ENCODE results near the gene MBNL2. TPM values are rescaled to one million over a fixed set of nuclear protein-coding genes. Genes with fewer than 3 reads are reported as not detected.

Gene MBNL2
- total and polyA plus RNA-seq, 10 of the 15 experiments (the other 5 are each of a cell fraction or from before 2014, with no cell fraction given), result 1.6 to 9.7 (median 6.7) TPM

DNA sequence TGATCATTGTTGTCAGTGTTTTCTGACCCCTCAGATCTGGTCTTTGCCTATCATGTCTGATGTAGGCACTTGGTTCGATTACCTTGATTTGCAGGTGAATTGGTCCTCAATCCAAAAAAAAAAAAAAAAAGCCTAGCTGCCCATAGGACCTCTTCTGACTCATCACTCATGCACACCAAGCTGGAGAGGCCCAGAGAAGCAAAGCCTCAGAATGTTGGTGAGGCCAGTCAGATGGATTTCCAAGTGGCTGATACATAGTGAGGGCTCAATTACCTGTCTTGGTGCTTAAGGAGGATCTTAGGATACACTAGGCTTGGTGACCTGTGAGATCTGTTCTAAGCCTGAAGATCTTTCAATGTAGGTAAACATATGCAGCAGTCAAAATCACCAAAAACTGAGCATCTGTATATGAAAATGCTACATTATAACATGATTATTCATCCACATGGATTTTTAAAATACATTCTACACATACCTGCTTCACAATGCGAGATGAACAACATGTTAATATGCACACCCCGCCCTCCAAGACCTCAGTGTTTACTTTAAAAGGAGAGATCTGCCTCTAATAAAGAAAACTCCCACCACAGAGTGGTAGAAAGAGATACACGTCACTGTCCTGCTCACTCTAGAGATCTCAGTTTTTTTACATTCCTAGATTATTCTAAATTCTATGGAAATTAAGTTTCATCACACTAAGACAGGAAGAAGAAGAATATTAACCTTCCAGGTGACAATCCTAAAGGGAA, 132.0 kb downstream of the MBNL2 start:
- H3K9me3 ChIP-seq (replicated peaks; ENCODE audit: control insufficient read depth, insufficient read depth, low read length), result no peaks in the 10 kb centered on the region
- ChIA-PET CTCF (interaction anchor here (1.0 to 10.7 kb wide), 4 partner anchors 10 to 245 kb away, joined by 4 to 96 read pairs (median 6); no protein-coding TSS in a partner anchor), RAD21 (ENCODE audit: unreplicated experiment) (no interaction called here), SMC1A (ENCODE audit: uncharacterized antibody, unreplicated experiment) (interaction anchor here (1.5 to 8.1 kb wide), 3 partner anchors 10 to 244 kb away, joined by 3 to 99 read pairs (median 16); partner anchors contain the start of gene MBNL2), POLR2A (interaction anchor here (0.7 kb wide), 1 partner anchor 41 kb away, joined by 4 read pairs; no protein-coding TSS in a partner anchor)
- no peaks in the 10 kb centered on the region for H3K79me2 ChIP-seq (ENCODE audit: control insufficient read depth, insufficient read depth, low read length)
- H3K9ac ChIP-seq (ENCODE audit: control insufficient read depth, insufficient read depth, low read length), result no peak overlapping the region
- ATAC-seq, result no peak
- no peaks in the 10 kb centered on the region for H3K27me3 ChIP-seq (replicated peaks in 1 of 2; ENCODE audit: control insufficient read depth in 2 of 2, insufficient read depth in 2 of 2, low read length in 1 of 2)
- WGBS (ENCODE audit: insufficient coverage, insufficient replicate concordance, low lambda C conversion rate, missing lambda C conversion rate), result 85% methylated on average over 4 of the region's 4 CpGs
- no peaks in the 10 kb centered on the region for H4K20me1 ChIP-seq (ENCODE audit: control insufficient read depth, insufficient read depth)
- no peaks in the 10 kb centered on the region for H3K36me3 ChIP-seq (ENCODE audit: control insufficient read depth in 2 of 2, insufficient read depth in 2 of 2, low read length in 1 of 2)
- H3K4me3 ChIP-seq, result no peak overlapping the region
- no peak for DNase-seq (ENCODE audit: low read depth, low spot score)
- no peaks in the 10 kb centered on the region for H3K4me1 ChIP-seq (ENCODE audit: control insufficient read depth, insufficient read depth, low read length)
- no TSS peak for BruUV-seq (replicated peaks)
- H3K27ac ChIP-seq (ENCODE audit: control insufficient read depth, insufficient read depth), result no peak overlapping the region
- no peak overlapping the region for H3K4me2 ChIP-seq (ENCODE audit: control insufficient read depth, insufficient read depth)
- intact Hi-C loops (cut with micrococcal nuclease; ENCODE audit: unreplicated experiment), result no loop called here
- TF ChIP-seq KAT2A (conservative IDR thresholded peaks at IDR 0.05; ENCODE audit: control insufficient read depth, low read depth, low read length) (no peak), IKZF2 (IDR thresholded peaks at IDR 0.05) (no peak), PAX5 (IDR thresholded peaks at IDR 0.05; ENCODE audit: borderline replicate concordance, low read depth, low read length) (no peak), TCF12 (IDR thresholded peaks at IDR 0.05; ENCODE audit: low read depth, low read length) (no peak), CBX5 (IDR thresholded peaks at IDR 0.05; ENCODE audit: low read depth) (no peak), NFYA (IDR thresholded peaks at IDR 0.05; ENCODE audit: borderline replicate concordance, low read depth, low read length) (no peak), ZZZ3 (IDR thresholded peaks at IDR 0.05; ENCODE audit: control insufficient read depth, insufficient read length, low read depth) (no peak), ZSCAN29 (IDR thresholded peaks at IDR 0.05) (no peak), BHLHE40 (IDR thresholded peaks at IDR 0.05; ENCODE audit: borderline replicate concordance in 1 of 2, low read depth in 2 of 2, low read length in 1 of 2) (no peak), EGR1 (IDR thresholded peaks at IDR 0.05; ENCODE audit: borderline replicate concordance in 1 of 2, low read depth in 2 of 2, low read length in 2 of 2) (no peak), ZNF274 (IDR thresholded peaks at IDR 0.05; ENCODE audit: insufficient read depth, insufficient read length) (no peak)
- TF ChIP-seq, protein P1, sequence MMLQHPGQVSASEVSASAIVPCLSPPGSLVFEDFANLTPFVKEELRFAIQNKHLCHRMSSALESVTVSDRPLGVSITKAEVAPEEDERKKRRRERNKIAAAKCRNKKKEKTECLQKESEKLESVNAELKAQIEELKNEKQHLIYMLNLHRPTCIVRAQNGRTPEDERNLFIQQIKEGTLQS (IDR thresholded peaks at IDR 0.05; ENCODE audit: borderline replicate concordance, extremely low read depth, low read depth, low read length), result no peak
- no peak overlapping the region for H2AFZ ChIP-seq (ENCODE audit: control insufficient read depth, low read depth, low read length)
- no peak for FAIRE-seq
- in situ Hi-C loops (cut with MboI), result loop anchor here (5.0 kb wide), 1 partner anchor 237 kb away; no protein-coding TSS in a partner anchor

Measured in GM12878 (cell line).